ENCODE data around the gene NGF.

NGF gene

DNA sequence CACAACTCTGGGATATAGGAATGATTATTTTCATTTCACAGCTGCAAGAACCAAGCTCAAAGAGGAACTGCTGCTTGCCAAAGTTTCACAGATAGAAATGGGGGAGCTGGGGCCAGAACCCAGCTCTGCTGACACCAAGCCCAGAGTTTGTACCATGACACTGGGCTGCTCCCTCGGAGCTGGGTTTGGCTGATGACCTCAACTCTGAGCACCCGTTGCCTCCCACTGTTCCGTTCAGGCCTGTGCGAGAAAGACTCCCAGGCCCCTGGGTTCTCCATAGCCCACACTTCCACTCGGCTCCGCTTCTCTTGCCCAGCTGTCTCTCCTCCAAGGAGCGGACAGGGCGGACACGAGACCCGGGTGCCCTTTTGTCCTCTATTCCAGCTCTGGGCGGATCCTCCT, 55.2 kb downstream of the NGF start:
- no peak for DNase-seq (ENCODE audit: low spot score)

- no peak for DNase-seq (ENCODE audit: low spot score)
Observed at GRCh38 chr1:115281143-115281542, 56.9 kb downstream of the NGF start.

GRCh38 chr1:115280064-115280463, 58.0 kb downstream of the NGF start:
- DNase-seq (ENCODE audit: low spot score) = no peak

- no peak for DNase-seq (ENCODE audit: low spot score)
Observed at GRCh38 chr1:115278211-115278610, 59.8 kb downstream of the NGF start.

- no peak for DNase-seq (ENCODE audit: low spot score)
Observed at GRCh38 chr1:115277276-115277675, 60.8 kb downstream of the NGF start.

DNA sequence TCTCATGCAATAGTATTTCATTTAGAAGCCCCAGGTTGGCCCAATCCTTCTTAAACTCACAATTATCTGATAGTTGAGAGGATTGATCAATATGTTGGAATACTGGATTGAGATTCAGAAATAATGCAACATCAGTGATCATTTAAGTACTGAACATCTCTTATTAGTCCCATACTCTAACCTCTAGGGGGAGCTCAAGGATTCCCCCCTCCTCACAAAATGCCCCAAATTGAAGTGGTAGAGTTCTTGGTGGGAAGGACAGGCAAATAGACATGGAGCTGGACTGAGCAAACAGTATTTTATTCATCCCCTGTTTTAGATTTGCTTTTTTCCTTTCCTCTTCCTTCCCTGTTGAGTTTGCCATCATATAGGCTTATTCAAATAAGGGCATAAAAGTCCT, 62.8 kb downstream of the NGF start:
- DNase-seq (ENCODE audit: low spot score) = no peak

GRCh38 chr1:115274467-115274866, 63.6 kb downstream of the NGF start:
- no peak for DNase-seq (ENCODE audit: low spot score)

GRCh38 chr1:115266729-115267421, 71.2 kb downstream of the NGF start:
- no peak for DNase-seq (ENCODE audit: low spot score)

DNA sequence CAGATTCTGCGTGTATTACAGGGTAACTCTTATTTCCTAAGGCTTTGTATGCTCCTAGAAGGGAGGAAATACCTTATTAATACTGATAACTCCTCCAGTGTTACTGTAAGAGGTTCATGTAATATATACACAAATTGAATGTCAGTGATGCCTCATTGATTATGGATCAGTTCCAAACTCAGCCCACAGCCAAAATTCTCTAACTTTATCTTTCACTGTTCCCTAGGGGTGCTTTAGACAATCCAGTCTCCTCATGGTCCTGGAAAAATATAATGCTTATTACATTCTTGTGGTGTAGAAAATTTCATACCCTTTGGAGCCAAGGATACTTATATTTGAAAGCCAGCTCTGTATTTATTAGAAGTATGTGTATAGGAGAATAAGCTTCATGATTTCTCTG, 73.0 kb downstream of the NGF start:
- DNase-seq (ENCODE audit: low spot score) = no peak

GRCh38 chr1:115262886-115263285, 75.2 kb downstream of the NGF start:
- no peak for DNase-seq (ENCODE audit: low spot score)

GRCh38 chr1:115261496-115261895, 76.6 kb downstream of the NGF start:
- DNase-seq (ENCODE audit: low spot score) = no peak

- no peak for DNase-seq (ENCODE audit: low spot score)
Observed at GRCh38 chr1:115258302-115258866, 79.7 kb downstream of the NGF start.

DNA sequence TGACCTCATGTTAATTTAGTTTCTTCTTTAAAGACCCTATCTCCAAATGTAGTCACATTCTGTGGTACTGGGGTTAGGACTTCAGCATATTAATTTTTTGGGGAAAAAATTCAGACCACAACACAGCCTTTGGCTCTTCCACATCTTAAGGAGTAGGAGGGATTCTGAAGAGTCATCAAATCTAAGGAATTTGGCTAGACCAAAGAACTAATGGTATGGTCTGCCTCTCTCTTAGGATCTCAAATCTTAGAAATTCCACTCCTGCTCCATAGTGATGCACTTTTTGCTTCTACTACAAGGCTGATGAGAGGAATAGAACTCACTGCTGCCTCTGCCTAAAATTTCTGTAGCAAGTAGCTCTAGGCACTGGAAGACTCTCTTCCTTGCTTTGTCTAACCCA, 80.5 kb downstream of the NGF start:
- DNase-seq (ENCODE audit: low spot score) = no peak

- DNase-seq (ENCODE audit: low spot score) = no peak
Observed at GRCh38 chr1:115255154-115255553, 82.9 kb downstream of the NGF start.

DNA sequence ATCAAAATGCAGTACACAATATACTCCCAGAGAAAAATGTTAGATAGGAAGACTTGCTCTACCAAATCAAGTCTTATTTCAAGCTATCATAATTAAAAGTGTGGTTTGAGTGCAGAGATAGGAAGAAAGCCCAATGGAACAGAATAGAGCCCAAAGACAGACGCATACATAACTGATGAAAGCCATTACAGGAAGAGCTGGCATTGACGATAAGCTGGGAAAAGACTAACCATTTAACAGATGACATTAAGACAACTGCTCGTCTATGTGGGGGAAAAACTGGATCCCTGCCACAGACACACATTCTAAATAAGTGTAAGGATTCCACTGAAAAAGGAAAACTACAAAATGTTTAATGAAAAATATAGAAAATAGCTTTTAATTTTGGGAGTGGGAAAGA, 85.5 kb downstream of the NGF start:
- DNase-seq (ENCODE audit: low spot score) = no peak

GRCh38 chr1:115251856-115252255, 86.2 kb downstream of the NGF start:
- no peak for DNase-seq (ENCODE audit: low spot score)

GRCh38 chr1:115251340-115251748, 86.7 kb downstream of the NGF start:
- no peak for DNase-seq (ENCODE audit: low spot score)

DNA sequence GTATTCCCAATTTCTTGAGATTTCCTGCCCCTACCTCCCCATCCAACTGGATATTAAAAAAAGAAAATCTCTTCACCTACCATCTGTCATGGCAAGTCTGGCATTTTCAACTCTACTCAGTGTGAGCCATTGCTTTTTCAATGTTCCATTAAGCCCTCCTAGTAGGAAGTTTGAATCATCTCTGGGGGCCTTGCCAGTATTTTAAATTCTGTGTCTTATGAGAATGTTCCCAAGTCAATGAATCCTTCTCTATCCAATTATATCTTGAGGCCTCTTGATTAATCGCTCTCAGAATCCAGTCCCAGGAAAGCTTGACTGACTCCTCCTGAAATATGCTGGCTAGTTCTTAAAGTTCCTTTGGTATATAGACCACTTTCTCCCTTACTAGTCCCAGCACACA, 91.5 kb downstream of the NGF start:
- DNase-seq (ENCODE audit: low spot score) = no peak

- DNase-seq (ENCODE audit: low spot score) = no peak
Observed at GRCh38 chr1:115245227-115245626, 92.8 kb downstream of the NGF start.

- DNase-seq (ENCODE audit: low spot score) = no peak
Observed at GRCh38 chr1:115242543-115242942, 95.5 kb downstream of the NGF start.

GRCh38 chr1:115241309-115241708, 96.7 kb downstream of the NGF start:
- DNase-seq (ENCODE audit: low spot score) = no peak

GRCh38 chr1:115240297-115240696, 97.8 kb downstream of the NGF start:
- no peak for DNase-seq (ENCODE audit: low spot score)

DNA sequence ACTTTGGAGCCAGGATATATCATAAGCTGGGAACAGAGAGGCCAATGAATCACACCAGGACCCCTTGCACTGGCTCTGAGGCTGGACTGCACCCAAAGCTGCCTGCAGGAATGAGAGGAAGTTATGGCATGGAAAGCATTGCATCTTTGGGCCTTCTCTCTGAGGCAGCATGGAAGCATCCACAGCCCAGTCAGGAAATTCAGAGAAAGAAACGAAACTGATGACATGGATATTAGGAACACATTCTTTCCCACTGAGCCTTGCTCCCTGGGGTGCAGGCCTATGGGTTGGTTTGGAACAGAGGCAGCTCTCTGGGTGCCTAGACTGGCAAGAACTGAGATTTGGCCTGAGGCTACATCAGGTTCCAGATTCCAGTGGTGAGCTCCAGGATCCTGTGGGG, 98.6 kb downstream of the NGF start:
- no peak for DNase-seq (ENCODE audit: low spot score)

GRCh38 chr1:115239148-115239422, 99.0 kb downstream of the NGF start:
- no peak for DNase-seq (ENCODE audit: low spot score)
